HG02678 (cell line): ENCODE measurements around the gene CTNND2.
"Not testable (repeated sequence)": the region's sequence is repeated elsewhere in the genome, so short reads cannot be mapped to it uniquely, and the experiment has no call there.

Source experiments
- ATAC-seq: cut with Tn5 transposase; IDR thresholded peaks from one replicate; pipeline ENCODE4 v1.9.1; 2021; ENCODE audit warnings: mild to moderate bottlenecking, moderate library complexity; ENCODE audit not compliant: unreplicated experiment

The CTNND2 gene

GRCh38 chr5:11482011-11482410 is 422.2 kb downstream of the CTNND2 start:
- no peak for ATAC-seq

- ATAC-seq, result no peak
Observed at GRCh38 chr5:11477786-11478185, 426.5 kb downstream of the CTNND2 start.

GRCh38 chr5:11476866-11477265 is 427.4 kb downstream of the CTNND2 start:
- ATAC-seq, result no peak

- no peak for ATAC-seq
Observed at GRCh38 chr5:11468334-11469039, 435.8 kb downstream of the CTNND2 start.

- ATAC-seq, result no peak
Observed at GRCh38 chr5:11467588-11467987, 436.7 kb downstream of the CTNND2 start.

GRCh38 chr5:11459716-11460115 is 444.5 kb downstream of the CTNND2 start:
- ATAC-seq, result no peak

GRCh38 chr5:11455505-11455904 is 448.7 kb downstream of the CTNND2 start:
- no peak for ATAC-seq

GRCh38 chr5:11452852-11453251 is 451.4 kb downstream of the CTNND2 start:
- no peak for ATAC-seq

- no peak for ATAC-seq
Observed at GRCh38 chr5:11449966-11450365, 454.3 kb downstream of the CTNND2 start.

GRCh38 chr5:11449217-11449616 is 455.0 kb downstream of the CTNND2 start:
- ATAC-seq, result no peak

GRCh38 chr5:11443831-11444230 is 460.4 kb downstream of the CTNND2 start:
- no peak for ATAC-seq

GRCh38 chr5:11432116-11432515 is 472.1 kb downstream of the CTNND2 start:
- no peak for ATAC-seq

GRCh38 chr5:11429254-11429653 is 475.0 kb downstream of the CTNND2 start:
- ATAC-seq, result no peak

- ATAC-seq, result no peak
Observed at GRCh38 chr5:11427569-11427968, 476.7 kb downstream of the CTNND2 start.

GRCh38 chr5:11426442-11426841 is 477.8 kb downstream of the CTNND2 start:
- no peak for ATAC-seq

- no peak for ATAC-seq
Observed at GRCh38 chr5:11422342-11422741, 481.9 kb downstream of the CTNND2 start.

- no peak for ATAC-seq
Observed at GRCh38 chr5:11420969-11421368, 483.3 kb downstream of the CTNND2 start.

GRCh38 chr5:11415751-11416150 is 488.5 kb downstream of the CTNND2 start:
- no peak for ATAC-seq

- not testable (repeated sequence) for ATAC-seq
Observed at GRCh38 chr5:11414732-11415131, 489.5 kb downstream of the CTNND2 start.

- no peak for ATAC-seq
Observed at GRCh38 chr5:11411621-11412020, 492.6 kb downstream of the CTNND2 start.

GRCh38 chr5:11407556-11408145 is 496.6 kb downstream of the CTNND2 start:
- no peak for ATAC-seq

GRCh38 chr5:11400316-11400715 is 503.9 kb downstream of the CTNND2 start:
- no peak for ATAC-seq

- no peak for ATAC-seq
Observed at GRCh38 chr5:11398728-11399127, 505.5 kb downstream of the CTNND2 start.
